ENCODE measurements around the gene SNX8.

Gene SNX8

DNA sequence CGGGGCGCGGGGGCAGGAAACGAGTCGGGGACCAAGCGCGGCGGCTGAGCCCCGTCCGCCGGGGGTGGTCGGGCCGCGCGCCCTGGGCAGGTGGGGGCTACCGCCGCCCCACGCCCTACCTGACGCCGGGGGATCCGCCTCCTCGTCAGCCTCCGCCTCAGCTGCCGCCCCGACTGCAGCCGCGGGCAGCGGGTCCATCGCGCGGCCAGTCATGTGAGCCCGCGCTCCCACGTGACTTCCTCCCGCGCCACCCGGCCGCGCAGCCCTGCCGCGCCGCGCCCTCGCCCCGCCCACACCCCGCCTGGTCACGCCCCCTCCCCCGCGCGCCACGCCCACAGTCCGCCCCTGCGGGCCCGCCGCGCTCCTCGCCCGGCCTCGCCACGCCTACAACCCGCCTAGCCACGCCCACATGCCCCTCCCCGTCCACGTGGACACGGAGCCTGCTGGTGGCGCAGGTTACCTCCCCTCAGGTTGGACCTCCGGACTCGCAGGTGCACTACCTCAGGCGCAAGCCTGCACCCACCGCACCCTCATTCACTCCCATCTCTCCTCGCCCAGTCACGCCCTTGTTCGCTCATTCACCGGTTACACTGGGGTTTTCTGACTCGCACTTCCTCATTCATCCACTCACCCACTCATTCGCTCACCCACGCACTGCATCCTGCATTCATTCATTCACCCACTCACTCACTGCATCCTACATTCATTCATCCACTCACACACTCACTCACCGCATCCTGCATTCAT is at the start of gene SNX8:
Gene SNX8, minus strand, starts transcription at position 233 of the 747 bp plus-strand sequence. Its CDS starts 20 bp downstream, at position 213.
- peak within 1 kb of the TSS; percentile 96 for H3K4me2 ChIP-seq

GRCh38 chr7:2362385-2363088 is 48.3 kb upstream of the SNX8 start:
- TF ChIP-seq Cebpa-rat (IDR thresholded peaks at IDR 0.05), result no peak
- H4K20me1 ChIP-seq, result peaks cover 98% of the 10 kb centered on the region
- no peak overlapping the region for H3K27ac ChIP-seq
- peaks cover 100% of the 10 kb centered on the region for H3K36me3 ChIP-seq
- no peak overlapping the region for H3K9ac ChIP-seq
- H3K4me3 ChIP-seq, result no peak overlapping the region
- H3K4me1 ChIP-seq, result peaks cover 21% of the 10 kb centered on the region
- no peaks in the 10 kb centered on the region for H3K27me3 ChIP-seq
- H3K9me3 ChIP-seq, result no peaks in the 10 kb centered on the region
- H3K4me2 ChIP-seq, result no peak overlapping the region

More for the DNA sequence above, at the start of gene SNX8:
- peak within 1 kb of the TSS; percentile 89 for H3K4me3 ChIP-seq
- H3K27ac ChIP-seq, result peak within 1 kb of the TSS; percentile 88
- peaks cover 9% of the 10 kb centered on the region for H4K20me1 ChIP-seq
- peaks cover 69% of the 10 kb centered on the region for H3K4me1 ChIP-seq
- peak within 1 kb of the TSS; percentile 90 for H3K9ac ChIP-seq
- H3K27me3 ChIP-seq, result no peaks in the 10 kb centered on the region
- H3K9me3 ChIP-seq, result no peaks in the 10 kb centered on the region
- TF ChIP-seq Cebpa-rat (IDR thresholded peaks at IDR 0.05), result no peak
- H3K36me3 ChIP-seq, result peaks cover 12% of the 10 kb centered on the region

- Histone ChIP-seq H3K4me2 (no peak overlapping the region), H3K4me3 (no peak overlapping the region), H3K27ac (no peak overlapping the region), H3K9me3 (no peaks in the 10 kb centered on the region), H3K36me3 (peaks cover 94% of the 10 kb centered on the region), H3K27me3 (no peaks in the 10 kb centered on the region), H4K20me1 (peaks cover 100% of the 10 kb centered on the region), H3K9ac (no peak overlapping the region), H3K4me1 (peaks cover 39% of the 10 kb centered on the region)
- no peak for TF ChIP-seq Cebpa-rat (IDR thresholded peaks at IDR 0.05)
Observed at GRCh38 chr7:2360796-2361195, 46.6 kb upstream of the SNX8 start.

GRCh38 chr7:2359610-2360009 is 45.4 kb upstream of the SNX8 start:
- Histone ChIP-seq H3K4me1 (peaks cover 40% of the 10 kb centered on the region), H3K4me3 (no peak overlapping the region), H3K4me2 (no peak overlapping the region), H3K9me3 (no peaks in the 10 kb centered on the region), H3K27ac (no peak overlapping the region), H3K9ac (0 out of 2 replicates have a peak overlapping the region, but pooled peaks have one; percentile 16), H3K27me3 (no peaks in the 10 kb centered on the region), H4K20me1 (peaks cover 98% of the 10 kb centered on the region), H3K36me3 (peaks cover 82% of the 10 kb centered on the region)
- TF ChIP-seq Cebpa-rat (IDR thresholded peaks at IDR 0.05), result no peak

DNA sequence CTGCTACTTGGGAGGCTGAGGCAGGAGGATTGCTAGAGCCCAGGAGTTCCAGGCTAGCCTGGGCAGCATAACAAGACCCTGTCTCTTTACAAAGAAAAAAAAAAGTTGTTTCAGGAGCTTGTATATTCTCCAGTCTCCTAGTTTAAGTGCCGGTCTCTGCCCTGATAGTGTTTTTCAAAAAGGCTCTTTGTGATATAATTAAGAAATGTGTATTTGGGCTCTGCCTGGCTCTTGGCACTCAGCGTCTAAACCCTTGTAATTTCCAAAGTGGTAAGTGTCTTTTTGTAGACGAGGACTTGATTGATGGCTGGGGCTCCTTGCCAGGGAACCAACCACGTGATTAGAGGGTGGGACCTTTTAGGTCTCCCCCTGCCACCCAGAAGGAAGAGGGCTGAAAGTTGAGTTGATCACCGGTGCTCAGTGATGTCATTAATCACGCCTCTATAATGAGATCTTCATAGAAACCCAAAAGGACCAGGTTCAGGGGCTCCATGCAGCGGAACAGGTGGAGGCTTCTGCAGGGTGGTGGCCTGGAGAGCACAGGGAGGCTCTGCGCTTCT is 44.8 kb upstream of the SNX8 start:
- H3K36me3 ChIP-seq, result peaks cover 77% of the 10 kb centered on the region
- H3K9me3 ChIP-seq, result no peaks in the 10 kb centered on the region
- TF ChIP-seq Cebpa-rat (IDR thresholded peaks at IDR 0.05), result no peak
- no peak overlapping the region for H3K4me2 ChIP-seq
- 0 out of 2 replicates have a peak overlapping the region, but pooled peaks have one; percentile 16 for H3K9ac ChIP-seq
- peaks cover 93% of the 10 kb centered on the region for H4K20me1 ChIP-seq
- H3K4me3 ChIP-seq, result no peak overlapping the region
- H3K27me3 ChIP-seq, result no peaks in the 10 kb centered on the region
- peaks cover 40% of the 10 kb centered on the region for H3K4me1 ChIP-seq
- H3K27ac ChIP-seq, result no peak overlapping the region

GRCh38 chr7:2357571-2357970 is 43.3 kb upstream of the SNX8 start:
- Histone ChIP-seq H3K27me3 (no peaks in the 10 kb centered on the region), H3K9me3 (no peaks in the 10 kb centered on the region), H3K4me1 (peaks cover 52% of the 10 kb centered on the region), H3K27ac (no peak overlapping the region), H3K36me3 (peaks cover 62% of the 10 kb centered on the region), H3K4me3 (no peak overlapping the region), H3K9ac (peak overlapping the region; percentile 100; the same call in 1 of the 2 replicates), H3K4me2 (peak overlapping the region; percentile 83), H4K20me1 (peaks cover 78% of the 10 kb centered on the region)
- TF ChIP-seq Cebpa-rat (IDR thresholded peaks at IDR 0.05), result 0 out of 2 replicates have a peak, but pooled peaks have one; percentile 2

- H4K20me1 ChIP-seq, result peaks cover 74% of the 10 kb centered on the region
- no peak overlapping the region for H3K27ac ChIP-seq
- 0 out of 2 replicates have a peak, but pooled peaks have one; percentile 35 for TF ChIP-seq Cebpa-rat (IDR thresholded peaks at IDR 0.05)
- no peaks in the 10 kb centered on the region for H3K9me3 ChIP-seq
- peaks cover 53% of the 10 kb centered on the region for H3K4me1 ChIP-seq
- no peaks in the 10 kb centered on the region for H3K27me3 ChIP-seq
- peaks cover 58% of the 10 kb centered on the region for H3K36me3 ChIP-seq
- peak overlapping the region; percentile 99; the same call in 1 of the 2 replicates for H3K4me3 ChIP-seq
- H3K4me2 ChIP-seq, result peak overlapping the region; percentile 83
- peak overlapping the region; percentile 100; the same call in 1 of the 2 replicates for H3K9ac ChIP-seq
Observed at GRCh38 chr7:2357165-2357564, 42.9 kb upstream of the SNX8 start.

DNA sequence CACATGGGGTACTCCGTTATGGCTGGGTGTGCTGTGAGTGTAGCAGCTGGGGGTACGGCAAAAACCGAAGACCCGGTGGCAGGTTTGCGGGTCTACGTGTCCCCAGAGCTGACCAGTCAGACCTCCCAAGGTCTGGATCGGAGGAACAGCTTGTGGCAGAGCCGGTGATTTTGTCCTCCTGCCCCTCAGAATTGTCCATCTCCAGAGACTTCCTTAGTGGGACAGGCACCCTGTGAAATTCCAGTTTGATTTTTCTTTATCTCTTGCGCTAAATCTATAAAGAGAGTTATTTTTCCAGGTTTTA is 41.4 kb upstream of the SNX8 start:
- Histone ChIP-seq H3K27ac (peak overlapping the region; percentile 99), H3K4me1 (peaks cover 53% of the 10 kb centered on the region), H3K36me3 (peaks cover 43% of the 10 kb centered on the region), H3K27me3 (no peaks in the 10 kb centered on the region), H3K9ac (peak overlapping the region; percentile 100), H4K20me1 (peaks cover 59% of the 10 kb centered on the region), H3K4me2 (peak overlapping the region; percentile 83), H3K9me3 (no peaks in the 10 kb centered on the region), H3K4me3 (peak overlapping the region; percentile 99)
- no peak for TF ChIP-seq Cebpa-rat (IDR thresholded peaks at IDR 0.05)

DNA sequence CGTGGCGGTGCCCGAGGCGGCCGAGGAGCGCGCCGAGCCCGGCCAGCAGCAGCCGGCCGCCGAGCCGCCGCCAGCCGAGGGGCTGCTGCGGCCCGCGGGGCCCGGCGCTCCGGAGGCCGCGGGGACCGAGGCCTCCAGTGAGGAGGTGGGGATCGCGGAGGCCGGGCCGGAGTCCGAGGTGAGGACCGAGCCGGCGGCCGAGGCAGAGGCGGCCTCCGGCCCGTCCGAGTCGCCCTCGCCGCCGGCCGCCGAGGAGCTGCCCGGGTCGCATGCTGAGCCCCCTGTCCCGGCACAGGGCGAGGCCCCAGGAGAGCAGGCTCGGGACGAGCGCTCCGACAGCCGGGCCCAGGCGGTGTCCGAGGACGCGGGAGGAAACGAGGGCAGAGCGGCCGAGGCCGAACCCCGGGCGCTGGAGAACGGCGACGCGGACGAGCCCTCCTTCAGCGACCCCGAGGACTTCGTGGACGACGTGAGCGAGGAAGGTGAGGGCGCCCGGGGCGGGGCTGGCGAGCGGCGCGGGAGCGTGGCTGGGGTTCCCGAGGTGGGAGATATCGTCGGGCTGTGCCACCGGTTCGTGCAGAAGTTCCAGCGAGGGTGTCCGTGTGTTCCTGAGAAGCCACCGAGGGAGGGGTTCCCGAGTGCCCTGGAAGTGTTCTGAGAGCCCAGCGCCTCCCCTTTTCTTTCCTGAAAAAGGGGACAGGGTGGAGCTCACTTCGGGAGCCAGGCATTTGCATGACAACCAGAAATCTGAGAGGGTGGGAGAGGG is 40.9 kb upstream of the SNX8 start:
- Histone ChIP-seq H4K20me1 (peaks cover 53% of the 10 kb centered on the region), H3K27ac (peak overlapping the region; percentile 99), H3K9me3 (no peaks in the 10 kb centered on the region), H3K36me3 (peaks cover 37% of the 10 kb centered on the region), H3K4me2 (peak overlapping the region; percentile 83), H3K4me3 (peak overlapping the region; percentile 99), H3K4me1 (peaks cover 53% of the 10 kb centered on the region), H3K27me3 (no peaks in the 10 kb centered on the region), H3K9ac (peak overlapping the region; percentile 100)
- TF ChIP-seq Cebpa-rat (IDR thresholded peaks at IDR 0.05), result no peak
